Activated B cell treated with CpG ODN at 0.5 μM for 24 hours (primary cell): ENCODE data around the gene SPON1. TPM values are rescaled to one million over a fixed set of nuclear protein-coding genes. Genes with fewer than 3 reads are reported as not detected.

Experiments
- ATAC-seq: fragments of 200-7000 bp; cut with Tn5 transposase; one replicate; pipeline ENCODE4 v1.10.0; 2021; ENCODE audit warnings: low read depth, mild to moderate bottlenecking, moderate library complexity
- CTCF ChIA-PET: fragments of 350-600 bp; sonication (Branson Sonifier 250); formaldehyde crosslinking; loops from one replicate; lab custom pipeline; 2021; ENCODE audit warnings: antibody characterized with exemption; lab: Charles Lee
- POLR2A ChIA-PET: fragments of 350-600 bp; sonication (Branson Sonifier 250); formaldehyde crosslinking; loops from one replicate; lab custom pipeline; 2021; ENCODE audit warnings: antibody characterized with exemption; lab: Charles Lee
- DNase-seq: peaks from one replicate; pipeline ENCODE4 v3.0.0; 2022
- H3K27ac Mint-ChIP-seq: one replicate; pipeline ENCODE4 v1.8.0; 2020; ENCODE audit warnings: mixed read lengths
- H3K27me3 Mint-ChIP-seq: one replicate; pipeline ENCODE4 v1.8.0; 2021; ENCODE audit warnings: mixed read lengths
- H3K36me3 Mint-ChIP-seq: one replicate; pipeline ENCODE4 v1.8.0; 2021; ENCODE audit warnings: low read depth, mixed read lengths
- H3K4me1 Mint-ChIP-seq: one replicate; pipeline ENCODE4 v1.8.0; 2021; ENCODE audit warnings: mixed read lengths
- H3K4me3 Mint-ChIP-seq: one replicate; pipeline ENCODE4 v1.8.0; 2020; ENCODE audit warnings: mild to moderate bottlenecking, mixed read lengths
- H3K9me3 Mint-ChIP-seq: one replicate; pipeline ENCODE4 v1.8.0; 2020; ENCODE audit warnings: mixed read lengths
- CTCF ChIP-seq: fragments of 200-600 bp; IDR thresholded peaks from one replicate; pipeline ENCODE4 v1.8.0; 2022; ENCODE audit warnings: antibody characterized with exemption, mild to moderate bottlenecking
- intact Hi-C: fragments of 100-400 bp; cut with micrococcal nuclease; formaldehyde crosslinking; loops from one replicate; pipeline ENCODE4 v1.15.1; 2024
- total RNA-seq: library from RNA; stranded (reverse); gene quantifications from 2 replicates; pipeline ENCODE4 v1.2.3, GENCODE V29; 2022

SPON1 gene
- total RNA-seq, 1 donor from 2014 or later: not detected

- CTCF ChIA-PET: no interaction called here
- DNase-seq: no peak
- ATAC-seq: no peak
- no peak for TF ChIP-seq CTCF
- intact Hi-C loops: no loop called here
- POLR2A ChIA-PET: no interaction called here
- H3K4me1 Mint-ChIP-seq: no peaks in the 10 kb centered on the region
- no peak overlapping the region for H3K27ac Mint-ChIP-seq
- no peak overlapping the region for H3K4me3 Mint-ChIP-seq
- H3K9me3 Mint-ChIP-seq: peaks cover 5% of the 10 kb centered on the region
- H3K27me3 Mint-ChIP-seq: no peaks in the 10 kb centered on the region
- no peaks in the 10 kb centered on the region for H3K36me3 Mint-ChIP-seq
These were observed 170.9 kb downstream of the SPON1 start for GRCh38 chr11:14133381-14133780.

- Mint-ChIP-seq H3K27me3 (peaks cover 2% of the 10 kb centered on the region), H3K9me3 (no peaks in the 10 kb centered on the region), H3K36me3 (no peaks in the 10 kb centered on the region), H3K4me3 (no peak overlapping the region), H3K27ac (no peak overlapping the region), H3K4me1 (no peaks in the 10 kb centered on the region)
- intact Hi-C loops: no loop called here
- DNase-seq (no peak), ATAC-seq (no peak)
- CTCF ChIA-PET: no interaction called here
- TF ChIP-seq CTCF: no peak
- POLR2A ChIA-PET: no interaction called here
These were observed 174.0 kb downstream of the SPON1 start for GRCh38 chr11:14136561-14136960.

- Mint-ChIP-seq H3K4me3 (no peak overlapping the region), H3K9me3 (no peaks in the 10 kb centered on the region), H3K27me3 (peaks cover 2% of the 10 kb centered on the region), H3K4me1 (no peaks in the 10 kb centered on the region), H3K36me3 (no peaks in the 10 kb centered on the region), H3K27ac (no peak overlapping the region)
- ChIA-PET POLR2A (no interaction called here), CTCF (no interaction called here)
- DNase-seq: no peak
- ATAC-seq: no peak
- intact Hi-C loops: no loop called here
- TF ChIP-seq CTCF: no peak
These were observed 174.8 kb downstream of the SPON1 start for GRCh38 chr11:14137284-14137683.

GRCh38 chr11:14140991-14141390 is 178.5 kb downstream of the SPON1 start:
- no peak for TF ChIP-seq CTCF
- intact Hi-C loops: no loop called here
- no peak overlapping the region for H3K4me3 Mint-ChIP-seq
- ATAC-seq: no peak
- ChIA-PET POLR2A (no interaction called here), CTCF (no interaction called here)
- no peaks in the 10 kb centered on the region for H3K9me3 Mint-ChIP-seq
- peaks cover 2% of the 10 kb centered on the region for H3K27me3 Mint-ChIP-seq
- H3K4me1 Mint-ChIP-seq: no peaks in the 10 kb centered on the region
- DNase-seq: no peak
- no peaks in the 10 kb centered on the region for H3K36me3 Mint-ChIP-seq
- no peak overlapping the region for H3K27ac Mint-ChIP-seq

- Mint-ChIP-seq H3K27ac (no peak overlapping the region), H3K4me3 (no peak overlapping the region), H3K27me3 (peaks cover 2% of the 10 kb centered on the region), H3K4me1 (no peaks in the 10 kb centered on the region), H3K36me3 (no peaks in the 10 kb centered on the region), H3K9me3 (no peaks in the 10 kb centered on the region)
- CTCF ChIA-PET: no interaction called here
- no peak for TF ChIP-seq CTCF
- ATAC-seq: no peak
- no peak for DNase-seq
- intact Hi-C loops: no loop called here
- POLR2A ChIA-PET: no interaction called here
These were observed 179.2 kb downstream of the SPON1 start for GRCh38 chr11:14141676-14142075.
